Subcutaneous adipose tissue (tissue), 4 donors: Measurements from ENCODE around the gene BLOC1S6. TPM values are rescaled to one million over a fixed set of nuclear protein-coding genes. Genes with fewer than 3 reads are reported as not detected.

Source experiments
- CTCF ChIP-seq: fragments of 450-650 bp; IDR thresholded peaks from one replicate; pipeline ENCODE4 v1.5.1; 2016; ENCODE audit warnings: low read depth, mild to moderate bottlenecking, control low read depth, antibody characterized with exemption, moderate library complexity
- total RNA-seq, 4 donors: library from RNA; depleted of rRNA; stranded (reverse); fragments of >200 nt; gene quantifications; one replicate each; pipeline ENCODE4 v1.1.0, GENCODE V29; 2016

BLOC1S6 gene
- total RNA-seq, 4 donors from 2014 or later = 74.1 to 105 (median 86.0) TPM

DNA sequence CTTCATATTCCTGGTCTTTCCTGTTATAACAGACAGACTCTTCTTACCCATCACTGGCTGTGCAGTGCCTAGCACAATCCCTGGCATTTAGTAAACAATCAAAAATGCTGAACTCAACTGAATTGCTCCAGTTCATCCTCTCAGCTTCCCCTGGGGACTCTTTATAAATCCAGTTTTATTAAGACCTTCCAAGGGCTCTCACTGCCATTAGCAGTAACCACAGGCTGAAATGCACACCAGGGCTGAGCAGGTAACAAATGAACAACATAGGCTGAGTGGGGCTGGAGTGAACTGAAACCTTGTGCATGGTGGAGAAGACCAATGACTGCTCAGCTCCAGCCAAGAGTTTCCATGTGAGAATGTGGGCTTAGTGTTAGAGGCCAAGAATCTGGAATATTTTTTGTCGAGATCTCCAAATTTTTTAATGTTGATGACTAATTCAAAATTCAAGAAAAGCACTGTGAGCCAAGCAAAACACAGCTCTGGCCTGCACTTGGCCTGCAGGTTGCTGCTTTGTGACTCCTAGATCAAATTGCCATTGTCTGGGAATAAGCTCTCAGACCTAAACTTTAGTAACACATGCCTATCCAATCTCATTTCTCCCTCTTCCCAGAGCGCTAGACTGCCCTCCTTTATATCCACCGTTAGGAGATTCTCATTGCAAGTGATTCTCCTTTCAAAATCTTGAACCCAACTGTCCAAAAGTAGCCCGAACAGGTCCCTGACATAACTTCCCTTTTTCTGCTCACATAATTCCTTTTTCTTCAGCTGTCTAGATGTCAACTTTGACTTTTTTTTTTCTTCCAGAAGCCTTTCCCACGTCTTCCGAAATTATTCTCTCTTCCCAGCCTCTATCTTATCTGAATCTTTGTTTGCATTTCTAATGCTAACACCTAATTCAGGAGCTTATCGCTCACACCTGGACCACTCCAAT lies 55.1 kb downstream of the BLOC1S6 start:
- no peak for TF ChIP-seq CTCF

- no peak for TF ChIP-seq CTCF
Measured at GRCh38 chr15:45644437-45644836, 57.3 kb downstream of the BLOC1S6 start.

GRCh38 chr15:45645026-45645980 lies 58.1 kb downstream of the BLOC1S6 start:
- TF ChIP-seq CTCF = no peak

DNA sequence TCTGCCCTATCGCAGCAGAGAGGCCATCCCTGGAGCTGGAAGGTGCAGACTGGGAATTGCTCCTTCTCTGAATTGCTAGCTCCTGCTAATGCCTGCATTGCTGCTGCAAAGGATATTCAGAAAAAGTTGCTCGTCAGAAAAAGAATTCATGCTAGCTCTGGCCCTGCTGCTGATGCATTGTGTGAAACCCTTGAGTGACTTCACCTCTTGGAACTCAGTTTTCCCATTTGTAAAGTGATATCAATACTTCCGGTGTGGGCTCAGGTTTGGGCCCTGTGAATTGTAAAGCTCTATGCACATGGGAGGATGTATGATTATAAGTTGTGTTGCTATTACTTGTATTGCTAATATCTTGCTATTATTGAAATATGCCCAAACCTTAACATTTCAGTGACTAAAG lies 59.0 kb downstream of the BLOC1S6 start:
- TF ChIP-seq CTCF = no peak

DNA sequence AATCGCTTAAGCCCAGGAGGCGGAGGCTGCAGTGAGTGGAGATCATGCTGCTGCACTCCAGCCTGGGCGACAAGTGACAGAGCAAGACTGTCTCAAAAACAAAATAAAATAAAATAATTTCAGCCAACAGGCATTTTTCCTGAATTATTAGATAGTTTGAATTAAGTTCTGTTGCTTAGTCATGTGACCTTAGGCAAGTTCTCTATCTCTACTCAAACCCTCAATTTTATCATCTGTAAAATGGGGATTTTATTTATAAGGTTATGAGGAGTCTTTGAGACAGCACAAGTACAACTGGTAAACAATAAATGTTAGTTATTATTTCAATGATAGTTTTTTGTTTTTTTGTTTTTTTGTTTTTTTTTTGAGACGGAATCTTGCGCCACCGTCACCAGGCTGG lies 60.6 kb downstream of the BLOC1S6 start:
- no peak for TF ChIP-seq CTCF

DNA sequence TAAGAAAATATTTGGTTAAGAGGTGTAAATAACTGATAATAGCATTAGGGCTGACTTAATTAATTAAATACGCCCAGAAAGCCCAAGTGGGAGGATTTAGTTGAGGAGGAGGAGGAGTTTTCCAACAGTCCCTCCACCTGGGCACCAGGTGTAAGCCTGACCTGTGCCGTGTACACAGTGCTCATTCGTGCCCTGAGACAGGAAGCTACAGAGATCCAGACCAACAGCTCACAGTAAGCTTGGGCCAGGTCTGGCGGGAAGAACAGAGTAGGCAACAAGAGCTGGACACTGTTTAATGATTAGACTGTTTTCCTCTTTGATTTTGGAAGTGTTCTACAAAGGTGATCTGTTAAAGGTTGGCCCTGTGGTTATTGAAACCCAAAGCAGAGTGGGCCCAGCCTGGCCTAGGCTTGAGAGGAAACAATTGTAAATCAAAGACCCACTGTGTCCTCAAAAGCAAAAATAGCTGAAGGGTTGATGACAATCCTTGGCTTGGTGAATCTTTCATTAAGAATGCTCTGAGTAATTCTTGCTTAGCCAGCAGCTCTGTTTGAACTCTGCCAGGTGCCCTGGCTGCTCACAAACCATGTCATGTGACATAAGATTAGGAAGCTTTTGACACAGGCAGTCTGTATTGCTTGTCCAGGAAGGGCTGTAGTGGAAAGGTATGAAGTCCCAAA lies 61.5 kb downstream of the BLOC1S6 start:
- TF ChIP-seq CTCF = no peak
